K562 (cell line): ENCODE results near the gene STXBP4. TPM values are rescaled to one million over a fixed set of nuclear protein-coding genes. Genes with fewer than 3 reads are reported as not detected.

Experiments
- ATAC-seq: fragments of 200-7000 bp; cut with Tn5 transposase; 3 replicates; pipeline ENCODE4 v1.9.1; 2020; ENCODE audit warnings: moderate library complexity
- BruUV-seq: library from RNA; stranded (reverse); fragments of 400-500 nt; replicated peaks from 2 replicates; lab custom pipeline; 2021; lab: Mats Ljungman, UMichigan
- CTCF ChIA-PET: fragments of 300-600 bp; formaldehyde crosslinking; extraction: SDS; loops from one replicate; lab custom pipeline; 2021; ENCODE audit warnings: low intra/inter-chr PET ratio; lab: Yijun Ruan, JAX
- POLR2A ChIA-PET: fragments of 300-600, 350-650 bp; sonication (Branson Sonifier 250); formaldehyde crosslinking; extraction: SDS; loops from one replicate; lab custom pipeline; 2021; ENCODE audit warnings: antibody characterized with exemption, inconsistent platforms; lab: Yijun Ruan, JAX
- DNase-seq, 4 experiments: peaks; one replicate each; pipeline versions ENCODE4 v3.0.0 to v3.0.0-alpha.2; 2011 to 2018; ENCODE audit warnings: low spot score in 3 of 4, mixed read lengths in 3 of 4; ENCODE audit errors: extremely low read depth in 1 of 4
- FAIRE-seq: peaks from 2 replicates; lab custom pipeline; 2011; peaks lifted over from hg19 to GRCh38; lab: Jason Lieb, UNC
- H2AFZ ChIP-seq: 2 replicates; pipeline ENCODE4 v1.6.0; 2011; ENCODE audit warnings: low read depth, low read length, control low read depth, inconsistent platforms
- H3K27ac ChIP-seq: fragments of 200-600 bp; 3 replicates; pipeline ENCODE4 v1.8.0; 2011; ENCODE audit warnings: low read depth, mild to moderate bottlenecking, control low read depth, inconsistent platforms, low read length, moderate library complexity, mixed read lengths; ENCODE audit errors: extremely low read depth
- H3K27me3 ChIP-seq, 2 experiments: fragments of 300-600 bp in 1 of 2; 2 replicates in 1 of 2; 3 replicates in 1 of 2; pipeline versions ENCODE4 v1.6.0 to v1.8.0; 2011; ENCODE audit warnings: inconsistent platforms in 2 of 2, low read length in 2 of 2, mild to moderate bottlenecking in 1 of 2, mixed read lengths in 1 of 2, moderate library complexity in 1 of 2; ENCODE audit not compliant: control insufficient read depth in 2 of 2, insufficient read depth in 2 of 2
- H3K36me3 ChIP-seq: fragments of 300-600 bp; 3 replicates; pipeline ENCODE4 v1.8.0; 2011; ENCODE audit warnings: mild to moderate bottlenecking, low read length, inconsistent platforms; ENCODE audit not compliant: control insufficient read depth, insufficient read depth
- H3K4me1 ChIP-seq, 2 experiments: fragments of 200-600 bp in 1 of 2; replicated peaks in 1 of 2; 2 replicates in 1 of 2; 3 replicates in 1 of 2; pipeline versions ENCODE4 v1.5.1 to v1.8.0; 2011; ENCODE audit warnings: inconsistent platforms in 2 of 2, low read length in 2 of 2, mild to moderate bottlenecking in 1 of 2, mixed read lengths in 1 of 2, moderate library complexity in 1 of 2; ENCODE audit not compliant: control insufficient read depth in 2 of 2, insufficient read depth in 2 of 2
- H3K4me2 ChIP-seq: 2 replicates; pipeline ENCODE4 v1.6.1; 2011; ENCODE audit warnings: low read length, control low read depth, inconsistent platforms, mixed read lengths; ENCODE audit not compliant: insufficient read depth
- H3K4me3 ChIP-seq: fragments of 200-600 bp; sonication (generic), shearing (Covaris generic); 2 replicates; pipeline ENCODE4 v1.5.1; 2016; ENCODE audit warnings: control low read depth, inconsistent platforms
- H3K79me2 ChIP-seq: fragments of 200-600 bp; 3 replicates; pipeline ENCODE4 v1.8.0; 2011; ENCODE audit warnings: low read length, inconsistent platforms; ENCODE audit not compliant: control insufficient read depth, insufficient read depth
- H3K9ac ChIP-seq, 2 experiments: 2 replicates each; pipeline versions ENCODE4 v1.6.0 to v1.6.1; 2011; ENCODE audit warnings: low read depth in 2 of 2, low read length in 2 of 2, control low read depth in 1 of 2, inconsistent platforms in 1 of 2, mild to moderate bottlenecking in 1 of 2, mixed read lengths in 1 of 2; ENCODE audit not compliant: insufficient read depth in 1 of 2
- H3K9me1 ChIP-seq: one replicate; pipeline ENCODE4 v1.6.0; 2011; ENCODE audit warnings: inconsistent platforms, mild to moderate bottlenecking, low read length, moderate library complexity; ENCODE audit not compliant: control insufficient read depth, insufficient read depth
- H3K9me3 ChIP-seq: replicated peaks from 2 replicates; pipeline ENCODE4 v1.5.1; 2011; ENCODE audit warnings: low read depth, low read length, inconsistent platforms; ENCODE audit not compliant: control insufficient read depth, insufficient read depth
- H4K20me1 ChIP-seq: replicated peaks from 2 replicates; pipeline ENCODE4 v1.6.1; 2011; ENCODE audit warnings: low read length, inconsistent platforms, mixed read lengths; ENCODE audit not compliant: control insufficient read depth, insufficient read depth
- E2F4 ChIP-seq: sonication (generic); formaldehyde crosslinking; IDR thresholded peaks from 2 replicates; pipeline ENCODE4 v1.8.0; 2022; ENCODE audit warnings: mild to moderate bottlenecking, low read depth, missing genetic modification reagents
- ESRRA ChIP-seq: fragments of 450-650 bp; IDR thresholded peaks from 2 replicates; pipeline ENCODE4 v1.6.1; 2014; ENCODE audit warnings: low read depth, mild to moderate bottlenecking, moderate library complexity, borderline replicate concordance
- HCFC1 ChIP-seq: IDR thresholded peaks from 2 replicates; pipeline ENCODE4 v1.6.1; 2012; ENCODE audit warnings: low read depth, low read length, improper control_type of control experiment
- MECOM ChIP-seq: fragments of 250-450 bp; sonication (Bioruptor Pico); IDR thresholded peaks from 2 replicates; pipeline ENCODE4 v1.8.0; 2022; ENCODE audit warnings: inconsistent platforms
- MTF1 ChIP-seq: fragments of 250-450 bp; sonication (Bioruptor Pico); IDR thresholded peaks from 2 replicates; pipeline ENCODE4 v1.9.0; 2021; ENCODE audit warnings: moderate library complexity, mild to moderate bottlenecking, inconsistent platforms, borderline replicate concordance
- MYC ChIP-seq, 2 experiments: fragments of 250-450 bp in 1 of 2; sonication (Bioruptor Pico) in 1 of 2; IDR thresholded peaks; 2 replicates each; pipeline versions ENCODE4 v1.5.1 to v1.6.1; 2012 to 2021; ENCODE audit warnings: low read depth in 2 of 2, borderline replicate concordance in 1 of 2, improper control_type of control experiment in 1 of 2, low read length in 1 of 2, mild to moderate bottlenecking in 1 of 2, moderate library complexity in 1 of 2
- NFIC ChIP-seq: fragments of 450-650 bp; IDR thresholded peaks from 2 replicates; pipeline ENCODE4 v1.6.1; 2017; ENCODE audit warnings: mild to moderate bottlenecking, inconsistent platforms
- POLR3A ChIP-seq: IDR thresholded peaks from 2 replicates; pipeline ENCODE4 v1.6.1; 2011; ENCODE audit warnings: borderline replicate concordance, mild to moderate bottlenecking, moderate library complexity; ENCODE audit not compliant: insufficient read length, insufficient read depth; ENCODE audit errors: extremely low read depth
- RAD21 ChIP-seq, 2 experiments: fragments of 250-450 bp in 1 of 2; fragments of 450-650 bp in 1 of 2; sonication (Bioruptor Pico) in 1 of 2; formaldehyde crosslinking in 1 of 2; IDR thresholded peaks in 1 of 2; conservative IDR thresholded peaks in 1 of 2; 2 replicates each; pipeline versions ENCODE4 v1.4.0 to v1.8.0; 2020 to 2022; ENCODE audit warnings: mild to moderate bottlenecking in 2 of 2, moderate library complexity in 1 of 2
- SFPQ ChIP-seq: fragments of 200-400 bp; formaldehyde crosslinking; IDR thresholded peaks from 2 replicates; pipeline ENCODE4 v1.6.1; 2017; ENCODE audit warnings: mild to moderate bottlenecking, low read depth, low read length, moderate library complexity
- SIN3A ChIP-seq, 2 experiments: fragments of 150-350 bp in 1 of 2; IDR thresholded peaks; 2 replicates each; pipeline ENCODE4 v1.6.1; 2011 to 2016; ENCODE audit warnings: borderline replicate concordance in 2 of 2, low read depth in 2 of 2, low read length in 2 of 2, mild to moderate bottlenecking in 2 of 2, moderate library complexity in 2 of 2; ENCODE audit not compliant: control insufficient read depth in 1 of 2
- TAF7 ChIP-seq: fragments of 450-650 bp; IDR thresholded peaks from 2 replicates; pipeline ENCODE4 v1.6.1; 2016; ENCODE audit warnings: missing genetic modification characterization, missing compliant biosample characterization
- ZNF740 ChIP-seq, 3 experiments: fragments of 200-800 bp in 1 of 3; sonication (Bioruptor generic) in 1 of 3; sonication (generic) in 1 of 3; formaldehyde crosslinking in 1 of 3; IDR thresholded peaks; 2 replicates each; pipeline versions ENCODE4 v1.6.1 to v1.8.0; 2016 to 2022; ENCODE audit warnings: mild to moderate bottlenecking in 2 of 3, missing compliant biosample characterization in 2 of 3, missing genetic modification characterization in 2 of 3, missing genetic modification reagents in 1 of 3
- ZNF830 ChIP-seq: fragments of 250-450 bp; sonication (Bioruptor Pico); IDR thresholded peaks from 2 replicates; pipeline ENCODE4 v1.5.0; 2021; ENCODE audit warnings: mild to moderate bottlenecking
- WGBS: fragments of 100-300 bp; shearing (Covaris generic); methylation state at CpG from one replicate; pipeline ENCODE4 v1.1.6; 2016; ENCODE audit warnings: low coverage, mixed read lengths; ENCODE audit not compliant: insufficient coverage; ENCODE audit errors: missing lambda C conversion rate; 5-methylcytosine and 5-hydroxymethylcytosine counted together
- in situ Hi-C: fragments of 300-500 bp; cut with MboI; formaldehyde crosslinking; loops from 4 replicates; pipeline ENCODE4 v1.15.0; 2018; ENCODE audit warnings: inconsistent platforms, mixed read lengths
- intact Hi-C: fragments of 100-400 bp; cut with micrococcal nuclease; formaldehyde crosslinking; loops from 2 replicates; pipeline ENCODE4 v1.14.2; 2022
- polyA plus RNA-seq, 8 experiments: library from polyadenylated mRNA; depleted of rRNA in 4 of 8; stranded (reverse) in 5 of 8; unstranded in 3 of 8; fragments of >200 nt; fragmentation: Nextera tagmentation in 2 of 8; fragmentation: Illumina TruSeq in 1 of 8; extraction: Ambion mirVana in 2 of 8; extraction: Trizol in 1 of 8; gene quantifications; 2 replicates each; pipeline versions ENCODE4 v1.2.1 to v1.2.3, GENCODE V29; 2011 to 2014; ENCODE audit warnings: inconsistent platforms in 1 of 8, missing spikeins in 1 of 8
- total RNA-seq, 7 experiments: library from RNA; depleted of rRNA in 6 of 7; stranded (reverse); fragments of >200 nt in 6 of 7; fragmentation: Illumina TruSeq in 2 of 7; extraction: Trizol in 2 of 7; gene quantifications; 2 replicates each; pipeline versions ENCODE4 v1.2.1 to v1.2.3, GENCODE V29; 2011 to 2021; ENCODE audit warnings: low replicate concordance in 1 of 7

STXBP4 gene
- total and polyA plus RNA-seq, 9 of the 15 experiments (the other 6 are each of a cell fraction or from before 2014, with no cell fraction given): 11.6 to 23.2 (median 18.5) TPM

- TF ChIP-seq MTF1 (CRISPR knock-in tag) (no peak), ZNF740 (CRISPR knock-in tag; IDR thresholded peaks at IDR 0.05) (no peak), ZNF740 (tag; IDR thresholded peaks at IDR 0.05) (peak in 1 of 2 experiments; percentile 97; a peak in 2 of 4 replicates), MECOM (CRISPR knock-in tag) (no peak), HCFC1 (0 out of 2 replicates have a peak, but pooled peaks have one; percentile 16), POLR3A (no peak), RAD21 (CRISPR knock-in tag; conservative IDR thresholded peaks at IDR 0.05 in 1 of 2, IDR thresholded peaks at IDR 0.05 in 1 of 2) (peak in 1 of 2 experiments; percentile 35; a peak in 1 of 4 replicates), NFIC (no peak)
These were observed 824 bp upstream of the STXBP4 start (continued) for GRCh38 chr17:54967621-54968261.

- Histone ChIP-seq H3K27me3 (no peaks in the 10 kb centered on the region), H3K79me2 (peaks cover 88% of the 10 kb centered on the region), H3K9ac (peak overlapping the region; percentile 86 to 97), H3K36me3 (peaks cover 16% of the 10 kb centered on the region), H3K4me2 (peak overlapping the region; percentile 97), H3K9me3 (no peaks in the 10 kb centered on the region), H3K4me3 (peak overlapping the region; percentile 79), H3K9me1 (no peaks in the 10 kb centered on the region), H4K20me1 (no peaks in the 10 kb centered on the region), H2AFZ (peak overlapping the region; percentile 98), H3K27ac (peak overlapping the region; percentile 79), H3K4me1 (peaks cover 0 to 21% of the 10 kb centered on the region in 2 experiments)
- BruUV-seq: TSS peak; percentile 61
- in situ Hi-C loops: no loop called here
- no peak for FAIRE-seq
- intact Hi-C loops: loop anchor here (1.0 kb wide), 1 partner anchor 69 kb away; the partner anchor contains the start of gene TOM1L1
- peak; percentile 52 for ATAC-seq
- peak in 2 of 4 experiments; percentile 25 to 41 for DNase-seq
- POLR2A ChIA-PET: interaction anchor here (0.6 to 1.7 kb wide), 4 partner anchors 17 to 400 kb away, joined by 3 to 5 read pairs (median 3); no protein-coding TSS in a partner anchor
- WGBS: 2% methylated on average over 13 of the region's 13 CpGs
- CTCF ChIA-PET: interaction anchor here (0.6 kb wide), 1 partner anchor 653 kb away, joined by 3 read pairs; no protein-coding TSS in a partner anchor
- no peak for TF ChIP-seq E2F4 (CRISPR knock-in tag)
- no peak for TF ChIP-seq TAF7 (tag)
- no peak for TF ChIP-seq NFIC
- no peak for TF ChIP-seq ESRRA
- TF ChIP-seq ZNF830 (CRISPR knock-in tag): no peak
- TF ChIP-seq SFPQ: no peak
- TF ChIP-seq MYC (IDR thresholded peaks at IDR 0.05; ENCODE audit: low read depth, low read length): no peak
- no peak for TF ChIP-seq MYC (CRISPR knock-in tag; IDR thresholded peaks at IDR 0.05; ENCODE audit: borderline replicate concordance, low read depth)
- TF ChIP-seq SIN3A (IDR thresholded peaks at IDR 0.05; ENCODE audit: borderline replicate concordance in 2 of 2, control insufficient read depth in 1 of 2, low read depth in 2 of 2, low read length in 2 of 2): peak in 1 of 2 experiments; percentile 72; a peak in 1 of 4 replicates
These were observed 395 bp downstream of the STXBP4 start for GRCh38 chr17:54968988-54969332.
